A549 treated with AZD9567 at 1 μM for 4 hours (cell line): ENCODE results near the gene RITA1. TPM values are rescaled to one million over a fixed set of nuclear protein-coding genes. Genes with fewer than 3 reads are reported as not detected.

Source experiments
- total RNA-seq: library from RNA; stranded (reverse); fragments of 200-300 nt; extraction: Qiagen RNA extraction; gene quantifications from 5 replicates; pipeline ENCODE4 v1.2.3, GENCODE V29; 2022; ENCODE audit not compliant: insufficient read depth

The RITA1 gene
- 24.8 to 34.4 TPM (median 32.5 TPM) in 5 replicates for total RNA-seq

GRCh38 chr12:113185180-113186032 lies at the start of gene RITA1, which contains the start of gene DDX54:
Gene RITA1, plus strand, starts transcription at chr12:113185721. Its CDS starts 1,026 bp downstream, at chr12:113186747.
Gene DDX54, minus strand, starts transcription at chr12:113185478. Its CDS starts 27 bp downstream, at chr12:113185451.

DNA sequence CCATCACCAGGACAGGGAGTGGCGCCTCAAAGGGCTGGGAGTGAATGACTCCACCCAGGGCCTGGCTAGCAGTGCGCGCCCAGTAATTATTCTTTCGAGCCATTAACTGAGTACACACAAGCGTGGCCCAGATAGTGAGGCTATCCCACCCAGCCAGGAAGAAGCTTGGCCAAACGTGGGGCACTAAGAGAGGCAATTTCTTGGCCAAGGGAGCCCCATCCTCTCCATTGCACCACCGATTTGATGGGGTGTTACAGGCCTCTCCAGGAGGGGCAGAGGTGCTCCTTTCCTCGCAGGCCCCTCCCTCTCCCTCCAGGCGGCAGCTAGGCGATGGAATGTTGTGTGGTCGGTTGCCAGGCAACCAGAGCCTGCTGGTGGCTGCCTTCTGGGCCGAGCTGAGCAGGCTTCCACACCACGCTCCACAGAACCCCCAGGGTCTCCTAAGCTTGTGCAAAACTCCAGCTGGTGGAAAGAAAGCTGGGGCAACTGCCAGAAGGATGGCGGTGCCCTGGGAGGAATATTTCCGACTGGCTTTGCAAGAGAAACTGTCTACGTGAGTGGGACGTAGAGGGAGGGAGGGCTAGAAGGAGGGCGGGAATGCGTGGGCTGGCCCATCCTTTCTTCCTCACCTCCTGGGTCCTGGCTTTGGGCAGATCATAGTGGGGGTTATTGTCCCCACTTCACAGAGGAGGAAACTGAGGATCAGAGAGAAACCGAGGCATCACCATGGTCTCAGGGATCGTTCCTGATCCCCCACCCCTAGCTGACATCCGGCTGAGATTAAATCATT lies 36.0 kb upstream of the RITA1 start, which contains the start of gene CFAP73:
Gene CFAP73 (plus strand): TSS at position 364 of the 790 bp plus-strand sequence. CDS start 134 bp downstream, at position 498.

GRCh38 chr12:113221181-113221996 lies 35.9 kb downstream of the RITA1 start, which contains the start of gene TPCN1:
Gene TPCN1, plus strand, starts transcription at chr12:113221464. Its CDS starts 5,389 bp downstream, at chr12:113226853.

Other genes with a start within 250 kb of the RITA1 start
- 19.1 to 29.9 TPM (median 21.2 TPM) in 5 replicates for gene OAS3, start 247.2 kb upstream of the RITA1 start, total RNA-seq
- 0.07 to 0.29 TPM (median 0.22 TPM) in 4 of 5 replicates, not detected in the other for gene OAS2, start 207.2 kb upstream of the RITA1 start, total RNA-seq
- gene DTX1, start 129.0 kb upstream of the RITA1 start, total RNA-seq = 0.34 to 0.52 TPM (median 0.45 TPM) in 4 of 5 replicates, not detected in the other
- gene RASAL1, start 50.0 kb upstream of the RITA1 start, total RNA-seq = 0.18 to 0.57 TPM (median 0.26 TPM) in 4 of 5 replicates, not detected in the other
- gene CFAP73, start 36.0 kb upstream of the RITA1 start, total RNA-seq = 0.09 to 0.19 TPM (median 0.15 TPM) in 4 of 5 replicates, not detected in the other
- gene DDX54, start 243 bp upstream of the RITA1 start, total RNA-seq = 54.7 to 89.8 TPM (median 79.3 TPM) in 5 replicates
- 18.2 to 20.2 TPM (median 20.0 TPM) in 5 replicates for gene TPCN1, start 35.7 kb downstream of the RITA1 start, total RNA-seq
- 8.3 to 11.1 TPM (median 8.9 TPM) in 5 replicates for gene SLC8B1, start 149.4 kb downstream of the RITA1 start, total RNA-seq
- 31.8 to 46.1 TPM (median 32.7 TPM) in 5 replicates for gene PLBD2, start 172.9 kb downstream of the RITA1 start, total RNA-seq
- gene SDS, start 218.2 kb downstream of the RITA1 start, total RNA-seq = 0.33 to 1.2 TPM (median 0.96 TPM) in 4 of 5 replicates, not detected in the other
- 22.5 to 27.0 TPM (median 25.6 TPM) in 5 replicates for gene SDSL, start 236.7 kb downstream of the RITA1 start, total RNA-seq